Stimulated activated naive CD8-positive, alpha-beta T cell treated with anti-CD3 and anti-CD28 coated beads, Interleukin-15, Interleukin-2, amounts not matched to agents 100 U/mL and 50 U/mL, for 24 hours (primary cell): ENCODE measurements around the gene OR10P1.

Source experiments
- ATAC-seq: fragments of 150-1000 bp; cut with Tn5 transposase; one replicate; pipeline ENCODE4 v1.10.0; 2021
- DNase-seq: peaks from one replicate; pipeline ENCODE4 v3.0.0; 2021

The OR10P1 gene

GRCh38 chr12:55652352-55652751 is 15.7 kb downstream of the OR10P1 start:
- DNase-seq (peak; percentile 27), ATAC-seq (peak; percentile 93)

GRCh38 chr12:55653031-55653430 is 16.3 kb downstream of the OR10P1 start:
- ATAC-seq (no peak), DNase-seq (no peak)

GRCh38 chr12:55654511-55655214 is 18.0 kb downstream of the OR10P1 start:
- ATAC-seq (no peak), DNase-seq (no peak)

- DNase-seq (no peak), ATAC-seq (no peak)
Measured at GRCh38 chr12:55657212-55657611, 20.5 kb downstream of the OR10P1 start.

- ATAC-seq (no peak), DNase-seq (no peak)
Measured at GRCh38 chr12:55658212-55658611, 21.5 kb downstream of the OR10P1 start.

- ATAC-seq (no peak), DNase-seq (no peak)
Measured at GRCh38 chr12:55658635-55659391, 22.1 kb downstream of the OR10P1 start.

GRCh38 chr12:55659486-55660385 is 23.0 kb downstream of the OR10P1 start:
- DNase-seq = no peak

GRCh38 chr12:55663391-55663790 is 26.7 kb downstream of the OR10P1 start:
- ATAC-seq (no peak), DNase-seq (no peak)

More at GRCh38 chr12:55659486-55660385, 23.0 kb downstream of the OR10P1 start:
- ATAC-seq = no peak

GRCh38 chr12:55664826-55665225 is 28.1 kb downstream of the OR10P1 start:
- ATAC-seq = no peak
- no peak for DNase-seq

GRCh38 chr12:55666508-55666907 is 29.8 kb downstream of the OR10P1 start:
- no peak for ATAC-seq

GRCh38 chr12:55670276-55670675 is 33.6 kb downstream of the OR10P1 start:
- DNase-seq (no peak), ATAC-seq (no peak)

More at GRCh38 chr12:55666508-55666907, 29.8 kb downstream of the OR10P1 start:
- no peak for DNase-seq

GRCh38 chr12:55671746-55672145 is 35.1 kb downstream of the OR10P1 start:
- no peak for ATAC-seq

GRCh38 chr12:55673638-55674037 is 36.9 kb downstream of the OR10P1 start:
- ATAC-seq (no peak), DNase-seq (no peak)

More at GRCh38 chr12:55671746-55672145, 35.1 kb downstream of the OR10P1 start:
- no peak for DNase-seq

- DNase-seq (no peak), ATAC-seq (no peak)
Measured at GRCh38 chr12:55675666-55676065, 39.0 kb downstream of the OR10P1 start.

- no peak for DNase-seq
Measured at GRCh38 chr12:55676707-55677106, 40.0 kb downstream of the OR10P1 start.

GRCh38 chr12:55679691-55680090 is 43.0 kb downstream of the OR10P1 start:
- DNase-seq (no peak), ATAC-seq (no peak)

More at GRCh38 chr12:55676707-55677106, 40.0 kb downstream of the OR10P1 start:
- no peak for ATAC-seq

GRCh38 chr12:55681142-55682077 is 44.7 kb downstream of the OR10P1 start:
- DNase-seq = peak; percentile 12
- ATAC-seq = peak; percentile 45

- ATAC-seq (no peak), DNase-seq (no peak)
Measured at GRCh38 chr12:55682087-55682796, 45.5 kb downstream of the OR10P1 start.

- ATAC-seq = no peak
- DNase-seq = no peak
Measured at GRCh38 chr12:55683676-55684075, 47.0 kb downstream of the OR10P1 start.

GRCh38 chr12:55684761-55685370 is 48.2 kb downstream of the OR10P1 start:
- DNase-seq (no peak), ATAC-seq (no peak)
